H9 (cell line): ENCODE data around the gene CCNQ. TPM values are rescaled to one million over a fixed set of nuclear protein-coding genes. Genes with fewer than 3 reads are reported as not detected.

Source experiments
- DNase-seq: peaks from one replicate; pipeline ENCODE4 v3.0.0-alpha.2; 2017
- H2AFZ ChIP-seq: one replicate; pipeline ENCODE4 v1.6.1; 2013; ENCODE audit warnings: mild to moderate bottlenecking, low read length, control low read depth, moderate library complexity
- H2AK5ac ChIP-seq: 2 replicates; pipeline ENCODE4 v1.6.1; 2013; ENCODE audit warnings: low read length, control low read depth, mixed read lengths; ENCODE audit not compliant: insufficient read length
- H2BK120ac ChIP-seq: one replicate; pipeline ENCODE4 v1.6.1; 2013; ENCODE audit warnings: low read depth, mild to moderate bottlenecking, low read length, control low read depth, inconsistent platforms; ENCODE audit not compliant: poor library complexity, severe bottlenecking
- H2BK12ac ChIP-seq: 2 replicates; pipeline ENCODE4 v1.6.1; 2013; ENCODE audit warnings: low read length, control low read depth, mixed read lengths, low read depth; ENCODE audit not compliant: insufficient read length
- H2BK15ac ChIP-seq: 2 replicates; pipeline ENCODE4 v1.6.1; 2013; ENCODE audit warnings: low read depth, low read length, control low read depth
- H2BK20ac ChIP-seq: one replicate; pipeline ENCODE4 v1.6.1; 2013; ENCODE audit warnings: low read depth, mild to moderate bottlenecking, low read length, control low read depth, inconsistent platforms; ENCODE audit not compliant: poor library complexity, severe bottlenecking
- H2BK5ac ChIP-seq: 2 replicates; pipeline ENCODE4 v1.6.1; 2013; ENCODE audit warnings: low read length, control low read depth, mixed read lengths; ENCODE audit not compliant: insufficient read length
- H3K14ac ChIP-seq: 2 replicates; pipeline ENCODE4 v1.6.1; 2013; ENCODE audit warnings: low read length, control low read depth; ENCODE audit not compliant: insufficient read depth
- H3K18ac ChIP-seq: 2 replicates; pipeline ENCODE4 v1.6.1; 2013; ENCODE audit warnings: low read depth, mild to moderate bottlenecking, mixed read lengths, low read length, control low read depth; ENCODE audit not compliant: insufficient read length
- H3K23ac ChIP-seq: 2 replicates; pipeline ENCODE4 v1.6.1; 2013; ENCODE audit warnings: low read length, control low read depth, mixed read lengths, low read depth; ENCODE audit not compliant: insufficient read length
- H3K23me2 ChIP-seq: 2 replicates; pipeline ENCODE4 v1.6.1; 2013; ENCODE audit warnings: low read depth, mild to moderate bottlenecking, mixed read lengths, low read length, control low read depth; ENCODE audit not compliant: insufficient read length, poor library complexity, severe bottlenecking
- H3K27ac ChIP-seq: 2 replicates; pipeline ENCODE4 v1.5.1; 2013; ENCODE audit warnings: low read length, control low read depth, mixed read lengths, low read depth; ENCODE audit not compliant: insufficient read length
- H3K27me3 ChIP-seq: 2 replicates; pipeline ENCODE4 v1.6.1; 2013; ENCODE audit warnings: low read length, control low read depth, inconsistent platforms; ENCODE audit not compliant: insufficient read depth
- H3K4ac ChIP-seq: 2 replicates; pipeline ENCODE4 v1.6.1; 2013; ENCODE audit warnings: low read depth, mild to moderate bottlenecking, control low read depth, inconsistent platforms, low read length, moderate library complexity
- H3K4me1 ChIP-seq: 2 replicates; pipeline ENCODE4 v1.6.1; 2013; ENCODE audit warnings: low read length, control low read depth, inconsistent platforms; ENCODE audit not compliant: insufficient read depth
- H3K4me2 ChIP-seq: 2 replicates; pipeline ENCODE4 v1.6.1; 2013; ENCODE audit warnings: low read length, control low read depth, mixed read lengths; ENCODE audit not compliant: insufficient read length, insufficient read depth
- H3K56ac ChIP-seq: 2 replicates; pipeline ENCODE4 v1.6.1; 2013; ENCODE audit warnings: low read depth, mild to moderate bottlenecking, mixed read lengths, low read length, control low read depth; ENCODE audit not compliant: insufficient read length
- H3K79me1 ChIP-seq: 2 replicates; pipeline ENCODE4 v1.6.1; 2013; ENCODE audit warnings: low read depth, mild to moderate bottlenecking, moderate library complexity, low read length, control low read depth, inconsistent platforms; ENCODE audit not compliant: insufficient read depth, poor library complexity, severe bottlenecking
- H3K79me2 ChIP-seq: 2 replicates; pipeline ENCODE4 v1.6.1; 2013; ENCODE audit warnings: low read length, control low read depth, inconsistent platforms; ENCODE audit not compliant: insufficient read depth
- H3K9ac ChIP-seq: 2 replicates; pipeline ENCODE4 v1.6.1; 2013; ENCODE audit warnings: low read length, control low read depth, mixed read lengths; ENCODE audit not compliant: insufficient read length; ENCODE audit errors: extremely low read depth
- H3K9me3 ChIP-seq: one replicate; pipeline ENCODE4 v1.6.1; 2013; ENCODE audit warnings: low read depth, low read length, inconsistent platforms; ENCODE audit not compliant: control insufficient read depth
- H3T11ph ChIP-seq: one replicate; pipeline ENCODE4 v1.6.1; 2013; ENCODE audit warnings: mild to moderate bottlenecking, low read length, control low read depth, inconsistent platforms
- H4K20me1 ChIP-seq: one replicate; pipeline ENCODE4 v1.6.1; 2013; ENCODE audit not compliant: control insufficient read depth, insufficient read length, insufficient read depth
- H4K5ac ChIP-seq: 2 replicates; pipeline ENCODE4 v1.6.1; 2013; ENCODE audit warnings: low read depth, mild to moderate bottlenecking, mixed read lengths, low read length, control low read depth; ENCODE audit not compliant: insufficient read length
- H4K8ac ChIP-seq: replicated peaks from 2 replicates; pipeline ENCODE4 v1.6.1; 2013; ENCODE audit warnings: low read length, control low read depth, mixed read lengths, low read depth; ENCODE audit not compliant: insufficient read length
- H4K91ac ChIP-seq: 2 replicates; pipeline ENCODE4 v1.6.1; 2013; ENCODE audit warnings: low read depth, mild to moderate bottlenecking, moderate library complexity, mixed read lengths, low read length, control low read depth; ENCODE audit not compliant: insufficient read length
- H3K27ac Mint-ChIP-seq, 3 experiments: 2 replicates in 2 of 3; 3 replicates in 1 of 3; pipeline ENCODE4 v1.8.0; 2020 to 2021; ENCODE audit warnings: mixed read lengths in 3 of 3, mild to moderate bottlenecking in 1 of 3, moderate library complexity in 1 of 3
- H3K27me3 Mint-ChIP-seq: 2 replicates; pipeline ENCODE4 v1.8.0; 2021; ENCODE audit warnings: low read depth, mild to moderate bottlenecking, moderate library complexity, mixed read lengths
- H3K36me3 Mint-ChIP-seq, 3 experiments: 2 replicates in 2 of 3; 3 replicates in 1 of 3; pipeline ENCODE4 v1.8.0; 2020 to 2021; ENCODE audit warnings: low read depth in 3 of 3, mixed read lengths in 3 of 3; ENCODE audit not compliant: insufficient read depth in 1 of 3
- H3K4me1 Mint-ChIP-seq, 2 experiments: 2 replicates each; pipeline ENCODE4 v1.8.0; 2020; ENCODE audit warnings: mixed read lengths in 2 of 2
- H3K4me3 Mint-ChIP-seq, 2 experiments: 2 replicates in 1 of 2; 3 replicates in 1 of 2; pipeline ENCODE4 v1.8.0; 2020 to 2021; ENCODE audit warnings: mild to moderate bottlenecking in 2 of 2, mixed read lengths in 2 of 2, moderate library complexity in 1 of 2
- H3K9me3 Mint-ChIP-seq, 2 experiments: 2 replicates in 1 of 2; 3 replicates in 1 of 2; pipeline ENCODE4 v1.8.0; 2020; ENCODE audit warnings: mild to moderate bottlenecking in 2 of 2, mixed read lengths in 2 of 2, moderate library complexity in 1 of 2
- CTCF ChIP-seq: fragments of 200-600 bp; sonication (generic); conservative IDR thresholded peaks from 3 replicates; pipeline ENCODE4 v1.8.0; 2021; ENCODE audit warnings: antibody characterized with exemption, mild to moderate bottlenecking
- WGBS: extraction: QIAGEN DNeasy Blood & Tissue Kit; methylation state at CpG from one replicate; pipeline ENCODE4 v1.1.7; 2013; ENCODE audit warnings: missing lambda C conversion rate, low lambda C conversion rate, mixed read lengths; ENCODE audit not compliant: insufficient read length; ENCODE audit errors: extremely low coverage; 5-methylcytosine and 5-hydroxymethylcytosine counted together
- total RNA-seq: library from RNA; stranded (reverse); gene quantifications from 2 replicates; pipeline ENCODE4 v1.2.1, GENCODE V29; 2021

The CCNQ gene
- total RNA-seq, 1 experiment from 2014 or later, result 18.4 TPM

- Mint-ChIP-seq H3K27ac (no peak overlapping the region), H3K4me1 (no peaks in the 10 kb centered on the region), H3K4me3 (no peak overlapping the region), H3K27me3 (peaks cover 23% of the 10 kb centered on the region), H3K36me3 (peaks cover 0 to 11% (median 0%) of the 10 kb centered on the region in 3 experiments; a peak in 3 of 7 replicates), H3K9me3 (peaks cover 62 to 84% of the 10 kb centered on the region in 2 experiments)
- peaks cover 20% of the 10 kb centered on the region for H3K9me3 ChIP-seq
- no peaks in the 10 kb centered on the region for H3K23me2 ChIP-seq
- no peak overlapping the region for H3K27ac ChIP-seq
- H3K56ac ChIP-seq, result no peak overlapping the region
- H2BK5ac ChIP-seq, result no peak overlapping the region
- H2BK15ac ChIP-seq, result no peak overlapping the region
- H2BK20ac ChIP-seq, result no peak overlapping the region
- H4K8ac ChIP-seq, result no peak overlapping the region
- no peak overlapping the region for H2AFZ ChIP-seq
- no peak overlapping the region for H3T11ph ChIP-seq
- H3K79me1 ChIP-seq, result no peaks in the 10 kb centered on the region
- peaks cover under 1% of the 10 kb centered on the region for H4K20me1 ChIP-seq
- TF ChIP-seq CTCF, result no peak
- no peak overlapping the region for H3K9ac ChIP-seq
- H4K91ac ChIP-seq, result no peak overlapping the region
- H3K4me2 ChIP-seq, result no peak overlapping the region
- no peak overlapping the region for H2AK5ac ChIP-seq
- no peak overlapping the region for H2BK120ac ChIP-seq
- no peak overlapping the region for H2BK12ac ChIP-seq
- H3K18ac ChIP-seq, result no peak overlapping the region
- H3K4ac ChIP-seq, result no peak overlapping the region
- WGBS, result no CpG with 5 or more reads among the region's 7 CpGs
- H4K5ac ChIP-seq, result no peak overlapping the region
- no peaks in the 10 kb centered on the region for H3K79me2 ChIP-seq
- no peak overlapping the region; the same call in 1 of the 2 replicates for H3K14ac ChIP-seq
- H3K4me1 ChIP-seq, result no peaks in the 10 kb centered on the region
- DNase-seq, result no peak
- H3K23ac ChIP-seq, result no peak overlapping the region
- no peaks in the 10 kb centered on the region for H3K27me3 ChIP-seq
These were observed 33.6 kb upstream of the CCNQ start for GRCh38 chrX:153632595-153632946.
